Vagina (tissue), 2 donors: Measurements from ENCODE around the gene WDR89. TPM values are rescaled to one million over a fixed set of nuclear protein-coding genes. Genes with fewer than 3 reads are reported as not detected.

Source experiments
- DNase-seq, 2 donors: peaks; one replicate each; pipeline ENCODE4 v3.0.0-alpha.2; 2017; ENCODE audit errors: extremely low spot score in 2 of 2
- H3K27ac ChIP-seq: fragments of 200-600 bp; sonication (generic); one replicate; pipeline ENCODE4 v1.5.1; 2019
- H3K27me3 ChIP-seq: fragments of 200-600 bp; sonication (generic); one replicate; pipeline ENCODE4 v1.5.1; 2019
- H3K36me3 ChIP-seq, 2 donors: fragments of 200-600 bp; sonication (generic); one replicate each; pipeline ENCODE4 v1.5.1; 2017 to 2019
- H3K4me1 ChIP-seq: fragments of 200-600 bp; sonication (generic); one replicate; pipeline ENCODE4 v1.5.1; 2019
- H3K4me3 ChIP-seq, 2 donors: fragments of 200-600 bp; sonication (generic); 1 replicate in 1 of 2; 2 replicates in 1 of 2; pipeline ENCODE4 v1.5.1; 2016 to 2019
- H3K9me3 ChIP-seq: fragments of 200-600 bp; sonication (generic); one replicate; pipeline ENCODE4 v1.5.1; 2019
- CTCF ChIP-seq, 3 experiments: fragments of 450-650 bp in 2 of 3; fragments of 200-600 bp in 1 of 3; sonication (generic) in 1 of 3; IDR thresholded peaks; one replicate each; pipeline ENCODE4 v1.5.1; 2017 to 2019; ENCODE audit warnings: antibody characterized with exemption in 3 of 3, mild to moderate bottlenecking in 2 of 3, moderate library complexity in 2 of 3
- POLR2A ChIP-seq, 2 donors: fragments of 450-650 bp; IDR thresholded peaks; one replicate each; pipeline ENCODE4 v1.6.1; 2017; ENCODE audit warnings: antibody characterized with exemption in 2 of 2, mild to moderate bottlenecking in 2 of 2, moderate library complexity in 2 of 2
- POLR2AphosphoS5 ChIP-seq, 2 donors: sonication (generic); formaldehyde crosslinking; IDR thresholded peaks; one replicate each; pipeline ENCODE4 v1.9.0; 2017; ENCODE audit warnings: antibody characterized with exemption in 2 of 2, mild to moderate bottlenecking in 2 of 2, low read depth in 1 of 2; ENCODE audit not compliant: insufficient read depth in 1 of 2
- intact Hi-C: fragments of 100-400 bp; cut with DNase I; formaldehyde crosslinking; loops from one replicate; pipeline ENCODE4 v1.15.1; 2023
- small RNA-seq: library from RNA; depleted of rRNA; stranded (forward); fragments of <200 nt; gene quantifications from one replicate; pipeline ENCODE3, GENCODE V24; 2016
- total RNA-seq: library from RNA; depleted of rRNA; stranded (reverse); fragments of >200 nt; gene quantifications from one replicate; pipeline ENCODE4 v1.2.3, GENCODE V29; 2016

WDR89 gene
- total RNA-seq, 1 donor from 2014 or later = 7.4 TPM

GRCh38 chr14:63551332-63551731 is 90.3 kb downstream of the WDR89 start:
- intact Hi-C loops = no loop called here
- no peak for DNase-seq
- H3K27ac ChIP-seq = no peak overlapping the region

GRCh38 chr14:63547798-63548335 is 93.8 kb downstream of the WDR89 start:
- H3K36me3 ChIP-seq = no peaks in the 10 kb centered on the region
- intact Hi-C loops = no loop called here
- H3K9me3 ChIP-seq = no peaks in the 10 kb centered on the region
- no peak for DNase-seq
- no peaks in the 10 kb centered on the region for H3K4me1 ChIP-seq
- no peak for TF ChIP-seq POLR2AphosphoS5 (IDR thresholded peaks at IDR 0.05; ENCODE audit: insufficient read depth in 1 of 2, low read depth in 1 of 2)
- TF ChIP-seq CTCF (IDR thresholded peaks at IDR 0.05) = no peak
- no peak for TF ChIP-seq POLR2A (IDR thresholded peaks at IDR 0.05)
- no peak overlapping the region for H3K27ac ChIP-seq
- no peaks in the 10 kb centered on the region for H3K27me3 ChIP-seq
- no peak overlapping the region for H3K4me3 ChIP-seq

More at GRCh38 chr14:63551332-63551731, 90.3 kb downstream of the WDR89 start:
- Histone ChIP-seq H3K36me3 (no peaks in the 10 kb centered on the region), H3K27me3 (no peaks in the 10 kb centered on the region), H3K9me3 (no peaks in the 10 kb centered on the region), H3K4me3 (no peak overlapping the region), H3K4me1 (no peaks in the 10 kb centered on the region)
- TF ChIP-seq POLR2A (IDR thresholded peaks at IDR 0.05) = no peak
- no peak for TF ChIP-seq CTCF (IDR thresholded peaks at IDR 0.05)
- no peak for TF ChIP-seq POLR2AphosphoS5 (IDR thresholded peaks at IDR 0.05; ENCODE audit: insufficient read depth in 1 of 2, low read depth in 1 of 2)

Small RNAs within 50 kb of the gene (small RNA-seq; reads per million reads assigned to genes)
- gene RF00012 (not detected), gene RF00019 (not detected), gene RNU6-1162P (not detected), gene RNU6-597P (not detected)

Other genes with a start within 250 kb of the WDR89 start
- 22.6 TPM for gene PPP2R5E, start 98.5 kb downstream of the WDR89 start, total RNA-seq
- 21.1 TPM for gene SGPP1, start 86.2 kb upstream of the WDR89 start, total RNA-seq
- gene SYNE2, start 211.1 kb upstream of the WDR89 start, total RNA-seq = 145 TPM